ENCODE data around the gene JCAD. TPM values are rescaled to one million over a fixed set of nuclear protein-coding genes. Genes with fewer than 3 reads are reported as not detected.

JCAD gene
- total RNA-seq, 1 experiment from 2014 or later: 36.7 TPM

- H3K27ac ChIP-seq: no peak overlapping the region
- no peaks in the 10 kb centered on the region for H3K9me2 ChIP-seq (ENCODE audit: insufficient read depth)
- TF ChIP-seq EZH2 (IDR thresholded peaks at IDR 0.05; ENCODE audit: low read depth) (no peak), CTCF (conservative IDR thresholded peaks at IDR 0.05) (no peak)
- H3K79me2 ChIP-seq (ENCODE audit: low read depth): no peaks in the 10 kb centered on the region
- no peak overlapping the region for H3K4me2 ChIP-seq
- H2AFZ ChIP-seq: no peak overlapping the region
- no peaks in the 10 kb centered on the region for H4K20me1 ChIP-seq (ENCODE audit: insufficient read depth)
- POLR2A ChIA-PET (ENCODE audit: unreplicated experiment): no interaction called here
- no peak overlapping the region for H3K4me3 ChIP-seq
- CTCF ChIA-PET: no interaction called here
- BruUV-seq (replicated peaks): no TSS peak
- intact Hi-C loops (cut with micrococcal nuclease; ENCODE audit: unreplicated experiment): no loop called here
- H3K36me3 ChIP-seq (ENCODE audit: low read depth): no peaks in the 10 kb centered on the region
- no peaks in the 10 kb centered on the region for H3K27me3 ChIP-seq (ENCODE audit: insufficient read depth, low read depth)
- no peak for DNase-seq
- no peaks in the 10 kb centered on the region for H3K4me1 ChIP-seq (replicated peaks; ENCODE audit: insufficient read depth)
- H3K9me3 ChIP-seq (ENCODE audit: insufficient read depth, low read depth): no peaks in the 10 kb centered on the region
- no peaks in the 10 kb centered on the region for H3F3A ChIP-seq (ENCODE audit: insufficient read depth, low read depth)
Measured at GRCh38 chr10:30047924-30048531, 11.4 kb downstream of the JCAD start.

GRCh38 chr10:30047430-30047829 lies 12.0 kb downstream of the JCAD start:
- Histone ChIP-seq H3K9me3 (ENCODE audit: insufficient read depth, low read depth) (no peaks in the 10 kb centered on the region), H3K4me3 (no peak overlapping the region), H3K36me3 (ENCODE audit: low read depth) (no peaks in the 10 kb centered on the region), H3K79me2 (ENCODE audit: low read depth) (no peaks in the 10 kb centered on the region), H4K20me1 (ENCODE audit: insufficient read depth) (no peaks in the 10 kb centered on the region), H3F3A (ENCODE audit: insufficient read depth, low read depth) (no peaks in the 10 kb centered on the region), H2AFZ (no peak overlapping the region), H3K27me3 (ENCODE audit: insufficient read depth, low read depth) (no peaks in the 10 kb centered on the region), H3K4me2 (no peak overlapping the region), H3K9me2 (ENCODE audit: insufficient read depth) (no peaks in the 10 kb centered on the region), H3K4me1 (replicated peaks; ENCODE audit: insufficient read depth) (no peaks in the 10 kb centered on the region), H3K27ac (no peak overlapping the region)
- no peak for DNase-seq
- CTCF ChIA-PET: no interaction called here
- POLR2A ChIA-PET (ENCODE audit: unreplicated experiment): no interaction called here
- no TSS peak for BruUV-seq (replicated peaks)
- intact Hi-C loops (cut with micrococcal nuclease; ENCODE audit: unreplicated experiment): no loop called here
- no peak for TF ChIP-seq CTCF (conservative IDR thresholded peaks at IDR 0.05)
- TF ChIP-seq EZH2 (IDR thresholded peaks at IDR 0.05; ENCODE audit: low read depth): no peak

DNA sequence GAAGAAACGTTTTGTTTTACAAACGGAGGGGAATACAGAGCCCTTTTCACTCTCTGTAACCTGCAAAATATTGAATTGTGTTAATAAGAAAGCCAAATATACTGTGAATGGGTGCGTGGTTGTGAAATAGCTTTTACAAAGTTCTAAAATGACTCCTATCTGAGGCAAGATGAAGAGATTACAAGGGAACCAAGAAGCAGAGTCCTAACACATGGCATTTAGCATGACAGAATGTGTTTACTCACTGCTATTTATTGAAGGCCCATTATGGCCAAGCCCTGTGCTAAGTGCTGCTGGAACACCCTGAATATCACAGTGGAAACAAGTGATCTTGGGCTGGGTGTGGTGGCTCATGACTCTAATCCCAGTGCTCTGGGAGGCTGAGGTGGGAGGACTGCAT lies 12.9 kb downstream of the JCAD start:
- no peaks in the 10 kb centered on the region for H3K9me2 ChIP-seq (ENCODE audit: insufficient read depth)
- no peak for DNase-seq
- no peaks in the 10 kb centered on the region for H3K9me3 ChIP-seq (ENCODE audit: insufficient read depth, low read depth)
- ChIA-PET POLR2A (ENCODE audit: unreplicated experiment) (no interaction called here), CTCF (interaction anchor here (0.6 kb wide), 1 partner anchor 768 kb away, joined by 3 read pairs; no protein-coding TSS in a partner anchor)
- H2AFZ ChIP-seq: no peak overlapping the region
- no peak overlapping the region for H3K27ac ChIP-seq
- no peaks in the 10 kb centered on the region for H3F3A ChIP-seq (ENCODE audit: insufficient read depth, low read depth)
- no peak overlapping the region for H3K4me2 ChIP-seq
- no peaks in the 10 kb centered on the region for H3K4me1 ChIP-seq (replicated peaks; ENCODE audit: insufficient read depth)
- intact Hi-C loops (cut with micrococcal nuclease; ENCODE audit: unreplicated experiment): no loop called here
- H4K20me1 ChIP-seq (ENCODE audit: insufficient read depth): no peaks in the 10 kb centered on the region
- H3K27me3 ChIP-seq (ENCODE audit: insufficient read depth, low read depth): no peaks in the 10 kb centered on the region
- H3K36me3 ChIP-seq (ENCODE audit: low read depth): no peaks in the 10 kb centered on the region
- no peak for TF ChIP-seq EZH2 (IDR thresholded peaks at IDR 0.05; ENCODE audit: low read depth)
- TF ChIP-seq CTCF (conservative IDR thresholded peaks at IDR 0.05): no peak
- H3K79me2 ChIP-seq (ENCODE audit: low read depth): no peaks in the 10 kb centered on the region
- BruUV-seq (replicated peaks): no TSS peak
- no peak overlapping the region for H3K4me3 ChIP-seq

All from PC-9 (cell line).